ENCODE data around the gene SLC13A4. TPM values are rescaled to one million over a fixed set of nuclear protein-coding genes. Genes with fewer than 3 reads are reported as not detected.

The SLC13A4 gene
- total and polyA plus RNA-seq, 4 donors: 0.01 to 0.17 (median 0.10) TPM

GRCh38 chr7:135723411-135723810 lies 4.6 kb downstream of the SLC13A4 start:
- H3K9ac ChIP-seq (ENCODE audit: low read depth in 1 of 2, low read length in 2 of 2): no peak overlapping the region

GRCh38 chr7:135721198-135721820 lies 6.7 kb downstream of the SLC13A4 start:
- Histone ChIP-seq H3K9ac (ENCODE audit: low read depth in 1 of 2, low read length in 2 of 2) (no peak overlapping the region), H3K9me3 (ENCODE audit: control insufficient read depth in 4 of 4, low read length in 3 of 4) (no peaks in the 10 kb centered on the region), H3K4me3 (ENCODE audit: low read depth in 1 of 3, low read length in 3 of 3) (no peak overlapping the region), H3K27me3 (ENCODE audit: control insufficient read depth in 4 of 4, insufficient read depth in 4 of 4, low read length in 3 of 4) (no peaks in the 10 kb centered on the region), H3K36me3 (ENCODE audit: control insufficient read depth in 4 of 4, insufficient read depth in 3 of 4, low read depth in 1 of 4, low read length in 3 of 4) (no peaks in the 10 kb centered on the region), H3K27ac (ENCODE audit: low read depth in 1 of 2, low read length in 2 of 2) (no peak overlapping the region), H3K4me1 (ENCODE audit: control insufficient read depth in 4 of 4, insufficient read depth in 4 of 4, low read length in 3 of 4) (no peaks in the 10 kb centered on the region)
- TF ChIP-seq GABPA (IDR thresholded peaks at IDR 0.05 in 1 of 2, conservative IDR thresholded peaks at IDR 0.05 in 1 of 2) (no peak), FOXA1 (IDR thresholded peaks at IDR 0.05) (no peak), CTCF (IDR thresholded peaks at IDR 0.05; ENCODE audit: low read depth, low read length, missing input control) (no peak), FOXA2 (IDR thresholded peaks at IDR 0.05) (no peak), HNF4A (conservative IDR thresholded peaks at IDR 0.05) (no peak), MAX (IDR thresholded peaks at IDR 0.05) (no peak), RXRA (IDR thresholded peaks at IDR 0.05) (no peak), RAD21 (IDR thresholded peaks at IDR 0.05) (no peak), REST (IDR thresholded peaks at IDR 0.05) (no peak), ZBTB33 (IDR thresholded peaks at IDR 0.05) (no peak), EGR1 (IDR thresholded peaks at IDR 0.05; ENCODE audit: low read depth in 2 of 2) (no peak), JUND (IDR thresholded peaks at IDR 0.05) (no peak), TAF1 (conservative IDR thresholded peaks at IDR 0.05) (no peak), ATF3 (IDR thresholded peaks at IDR 0.05) (no peak), SP1 (IDR thresholded peaks at IDR 0.05) (no peak), YY1 (IDR thresholded peaks at IDR 0.05) (no peak), NR2F2 (IDR thresholded peaks at IDR 0.05) (no peak), HNF4G (IDR thresholded peaks at IDR 0.05) (no peak)
- 90% methylated on average over 21 of the region's 21 CpGs for WGBS
- DNase-seq (ENCODE audit: low spot score): no peak

More at GRCh38 chr7:135723411-135723810, 4.6 kb downstream of the SLC13A4 start:
- H3K4me3 ChIP-seq (ENCODE audit: low read depth in 1 of 3, low read length in 3 of 3): no peak overlapping the region
- H3K9me3 ChIP-seq (ENCODE audit: control insufficient read depth in 4 of 4, low read length in 3 of 4): no peaks in the 10 kb centered on the region
- H3K27me3 ChIP-seq (ENCODE audit: control insufficient read depth in 4 of 4, insufficient read depth in 4 of 4, low read length in 3 of 4): no peaks in the 10 kb centered on the region
- no peak for DNase-seq (ENCODE audit: low spot score)
- TF ChIP-seq RAD21 (IDR thresholded peaks at IDR 0.05) (no peak), ATF3 (IDR thresholded peaks at IDR 0.05) (no peak), JUND (IDR thresholded peaks at IDR 0.05) (no peak)
- H3K27ac ChIP-seq (ENCODE audit: low read depth in 1 of 2, low read length in 2 of 2): no peak overlapping the region
- H3K4me1 ChIP-seq (ENCODE audit: control insufficient read depth in 4 of 4, insufficient read depth in 4 of 4, low read length in 3 of 4): no peaks in the 10 kb centered on the region
- 84% methylated on average over 7 of the region's 7 CpGs for WGBS
- H3K36me3 ChIP-seq (ENCODE audit: control insufficient read depth in 4 of 4, insufficient read depth in 3 of 4, low read depth in 1 of 4, low read length in 3 of 4): no peaks in the 10 kb centered on the region

Data from liver (tissue), 9 donors.